GM12878 (cell line): ENCODE data around the gene ZSCAN22. TPM values are rescaled to one million over a fixed set of nuclear protein-coding genes. Genes with fewer than 3 reads are reported as not detected.
A peak's percentile ranks its signal among the peaks of the same experiment; 100 is the strongest.

Source experiments
- ATAC-seq: fragments of 200-7000 bp; cut with Tn5 transposase; 3 replicates; pipeline ENCODE4 v1.9.1; 2020; ENCODE audit warnings: mild to moderate bottlenecking, moderate library complexity
- BruUV-seq: library from RNA; stranded (reverse); fragments of 400-500 nt; replicated peaks from 2 replicates; lab custom pipeline; 2021; lab: Mats Ljungman, UMichigan
- CTCF ChIA-PET: fragments of 300-600 bp; sonication (Branson Sonifier 250); formaldehyde crosslinking; extraction: SDS; loops from one replicate; lab custom pipeline; 2021; ENCODE audit warnings: inconsistent platforms; lab: Yijun Ruan, JAX
- POLR2A ChIA-PET: fragments of 350-600 bp; formaldehyde crosslinking; extraction: SDS; loops from one replicate; lab custom pipeline; 2021; ENCODE audit warnings: inconsistent platforms; lab: Charles Lee
- RAD21 ChIA-PET: fragments of 300-600 bp; sonication (Branson Sonifier 250); formaldehyde crosslinking; loops from one replicate; lab custom pipeline; 2023; ENCODE audit warnings: antibody characterized with exemption; ENCODE audit not compliant: unreplicated experiment; lab: Charles Lee
- SMC1A ChIA-PET: fragments of 300-600 bp; sonication (Branson Sonifier 250); formaldehyde crosslinking; loops from one replicate; lab custom pipeline; 2023; ENCODE audit not compliant: unreplicated experiment, uncharacterized antibody; lab: Charles Lee
- DNase-seq: peaks from one replicate; pipeline ENCODE4 v3.0.0-alpha.2; 2011; ENCODE audit warnings: low read depth, low spot score
- FAIRE-seq: peaks from 3 replicates; lab custom pipeline; 2011; peaks lifted over from hg19 to GRCh38; lab: Jason Lieb, UNC
- H2AFZ ChIP-seq: 2 replicates; pipeline ENCODE4 v1.6.0; 2011; ENCODE audit warnings: low read depth, low read length, control low read depth; ENCODE audit not compliant: control insufficient read depth
- H3K27ac ChIP-seq: 2 replicates; pipeline ENCODE4 v1.5.1; 2011; ENCODE audit warnings: control low read depth; ENCODE audit not compliant: control insufficient read depth, insufficient read depth
- H3K27me3 ChIP-seq, 2 experiments: replicated peaks in 1 of 2; 2 replicates each; pipeline versions ENCODE4 v1.6.0 to v1.6.1; 2011; ENCODE audit warnings: low read length in 1 of 2; ENCODE audit not compliant: control insufficient read depth in 2 of 2, insufficient read depth in 2 of 2
- H3K36me3 ChIP-seq, 2 experiments: 2 replicates each; pipeline ENCODE4 v1.5.1; 2011; ENCODE audit warnings: low read length in 1 of 2; ENCODE audit not compliant: control insufficient read depth in 2 of 2, insufficient read depth in 2 of 2
- H3K4me1 ChIP-seq: 2 replicates; pipeline ENCODE4 v1.6.1; 2011; ENCODE audit warnings: mild to moderate bottlenecking, low read length, moderate library complexity, mixed read lengths; ENCODE audit not compliant: control insufficient read depth, insufficient read depth
- H3K4me2 ChIP-seq: 2 replicates; pipeline ENCODE4 v1.6.0; 2011; ENCODE audit warnings: control low read depth; ENCODE audit not compliant: control insufficient read depth, insufficient read depth
- H3K4me3 ChIP-seq: fragments of 200-600 bp; sonication (generic); 2 replicates; pipeline ENCODE4 v1.5.1; 2016
- H3K79me2 ChIP-seq: 2 replicates; pipeline ENCODE4 v1.6.0; 2011; ENCODE audit warnings: low read length; ENCODE audit not compliant: control insufficient read depth, insufficient read depth
- H3K9ac ChIP-seq: 2 replicates; pipeline ENCODE4 v1.8.0; 2011; ENCODE audit warnings: low read length, control low read depth, mixed read lengths; ENCODE audit not compliant: control insufficient read depth, insufficient read depth
- H3K9me3 ChIP-seq: replicated peaks from 3 replicates; pipeline ENCODE4 v1.5.1; 2011; ENCODE audit warnings: mild to moderate bottlenecking, low read length; ENCODE audit not compliant: control insufficient read depth, insufficient read depth
- H4K20me1 ChIP-seq: 2 replicates; pipeline ENCODE4 v1.6.0; 2011; ENCODE audit not compliant: control insufficient read depth, insufficient read depth
- BCLAF1 ChIP-seq: fragments of 450-650 bp; IDR thresholded peaks from 2 replicates; pipeline ENCODE4 v1.6.1; 2017; ENCODE audit warnings: antibody characterized with exemption, mild to moderate bottlenecking, moderate library complexity
- CREB1 ChIP-seq: IDR thresholded peaks from 2 replicates; pipeline ENCODE4 v1.6.1; 2012; ENCODE audit warnings: low read depth, mild to moderate bottlenecking, inconsistent platforms
- ELK1 ChIP-seq: IDR thresholded peaks from 2 replicates; pipeline ENCODE4 v1.6.1; 2012; ENCODE audit warnings: low read depth, low read length, improper control_type of control experiment
- HDAC6 ChIP-seq: fragments of 200-600 bp; sonication (generic); IDR thresholded peaks from one replicate; pipeline ENCODE4 v1.8.0; 2017; ENCODE audit warnings: antibody characterized with exemption; ENCODE audit not compliant: unreplicated experiment
- HDGF ChIP-seq: fragments of 450-650 bp; IDR thresholded peaks from 2 replicates; pipeline ENCODE4 v1.6.1; 2016; ENCODE audit warnings: antibody characterized with exemption
- IKZF1 ChIP-seq: fragments of 450-650 bp; conservative IDR thresholded peaks from 2 replicates; pipeline ENCODE4 v1.6.1; 2017; ENCODE audit warnings: antibody characterized with exemption, mild to moderate bottlenecking
- IKZF2 ChIP-seq, 2 experiments: fragments of 450-650 bp; IDR thresholded peaks; 2 replicates each; pipeline ENCODE4 v1.6.1; 2017; ENCODE audit warnings: mild to moderate bottlenecking in 2 of 2, moderate library complexity in 2 of 2
- JUNB ChIP-seq: IDR thresholded peaks from 2 replicates; pipeline ENCODE4 v1.6.1; 2016; ENCODE audit warnings: antibody characterized with exemption, mild to moderate bottlenecking
- JUND ChIP-seq: IDR thresholded peaks from 2 replicates; pipeline ENCODE4 v1.6.1; 2012; ENCODE audit warnings: low read depth, mild to moderate bottlenecking, low read length, improper control_type of control experiment, moderate library complexity
- NBN ChIP-seq: fragments of 450-650 bp; IDR thresholded peaks from 2 replicates; pipeline ENCODE4 v1.6.1; 2016
- NFYA ChIP-seq: IDR thresholded peaks from 2 replicates; pipeline ENCODE4 v1.6.1; 2011; ENCODE audit warnings: low read depth, mild to moderate bottlenecking, low read length, improper control_type of control experiment, borderline replicate concordance
- NR2F1 ChIP-seq: fragments of 450-650 bp; conservative IDR thresholded peaks from 2 replicates; pipeline ENCODE4 v1.6.1; 2017; ENCODE audit warnings: mild to moderate bottlenecking
- PAX8 ChIP-seq: fragments of 450-650 bp; IDR thresholded peaks from 2 replicates; pipeline ENCODE4 v1.6.1; 2017; ENCODE audit warnings: mild to moderate bottlenecking, moderate library complexity
- POLR2AphosphoS2 ChIP-seq: IDR thresholded peaks from 2 replicates; pipeline ENCODE4 v1.6.1; 2011; ENCODE audit warnings: low read depth, mild to moderate bottlenecking, low read length, improper control_type of control experiment, moderate library complexity
- RFX5 ChIP-seq: IDR thresholded peaks from 2 replicates; pipeline ENCODE4 v1.6.1; 2011; ENCODE audit warnings: low read depth, low read length, improper control_type of control experiment
- RUNX3 ChIP-seq: IDR thresholded peaks from 2 replicates; pipeline ENCODE4 v1.6.1; 2012; ENCODE audit warnings: low read length, inconsistent platforms
- SIX5 ChIP-seq: IDR thresholded peaks from 2 replicates; pipeline ENCODE4 v1.6.1; 2011; ENCODE audit warnings: mild to moderate bottlenecking, low read depth, low read length, moderate library complexity; ENCODE audit not compliant: severe bottlenecking
- SMARCA5 ChIP-seq: fragments of 450-650 bp; IDR thresholded peaks from 2 replicates; pipeline ENCODE4 v1.6.1; 2017; ENCODE audit warnings: mild to moderate bottlenecking
- SPI1 ChIP-seq: IDR thresholded peaks from 2 replicates; pipeline ENCODE4 v1.6.1; 2011; ENCODE audit warnings: low read depth, mild to moderate bottlenecking, low read length, moderate library complexity, borderline replicate concordance; ENCODE audit not compliant: insufficient read depth
- ZBED1 ChIP-seq: IDR thresholded peaks from 2 replicates; pipeline ENCODE4 v1.6.1; 2016; ENCODE audit warnings: borderline replicate concordance
- ZNF207 ChIP-seq: fragments of 450-650 bp; IDR thresholded peaks from 2 replicates; pipeline ENCODE4 v1.6.1; 2014; ENCODE audit warnings: antibody characterized with exemption, mild to moderate bottlenecking, borderline replicate concordance
- ZNF274 ChIP-seq: IDR thresholded peaks from one replicate; pipeline ENCODE4 v1.8.0; 2011; ENCODE audit not compliant: insufficient read length, insufficient read depth
- WGBS: methylation state at CpG from one replicate; pipeline ENCODE4 v1.1.6; 2016; ENCODE audit warnings: low lambda C conversion rate; ENCODE audit not compliant: insufficient replicate concordance, insufficient coverage; ENCODE audit errors: missing lambda C conversion rate; 5-methylcytosine and 5-hydroxymethylcytosine counted together
- in situ Hi-C: fragments of 300-500 bp; cut with MboI; formaldehyde crosslinking; loops from 9 replicates; pipeline ENCODE4 v1.14.3; 2018; ENCODE audit warnings: mixed read lengths
- intact Hi-C: fragments of 100-400 bp; cut with micrococcal nuclease; formaldehyde crosslinking; loops from one replicate; pipeline ENCODE4 v1.14.2; 2022; ENCODE audit not compliant: unreplicated experiment
- polyA plus RNA-seq, 11 experiments: library from polyadenylated mRNA; depleted of rRNA in 4 of 11; unstranded in 6 of 11; stranded (reverse) in 5 of 11; fragments of >200 nt; fragmentation: Nextera tagmentation in 4 of 11; fragmentation: Illumina TruSeq in 1 of 11; extraction: Ambion mirVana in 4 of 11; extraction: Trizol in 1 of 11; gene quantifications; 1 replicate in 1 of 11; 2 replicates in 10 of 11; pipeline versions ENCODE4 v1.2.1 to v1.2.3, GENCODE V29; 2011 to 2016; ENCODE audit warnings: inconsistent platforms in 2 of 11, missing spikeins in 2 of 11, low read depth in 1 of 11
- total RNA-seq, 4 experiments: library from RNA; depleted of rRNA in 3 of 4; stranded (reverse); fragments of >200 nt in 3 of 4; fragmentation: Illumina TruSeq in 1 of 4; extraction: Trizol in 1 of 4; gene quantifications; 2 replicates each; pipeline versions ENCODE4 v1.2.1 to v1.2.3, GENCODE V29; 2013 to 2021
- TF ChIP-seq, protein P1 (sequence below): IDR thresholded peaks from 2 replicates; pipeline ENCODE4 v1.6.1; 2011; ENCODE audit warnings: mild to moderate bottlenecking, low read depth, low read length, moderate library complexity; ENCODE audit not compliant: insufficient replicate concordance

Gene ZSCAN22
- total and polyA plus RNA-seq, 10 of the 15 experiments (the other 5 are each of a cell fraction or from before 2014, with no cell fraction given) = 0.49 to 3.9 (median 2.6) TPM

GRCh38 chr19:58364146-58364545, 37.4 kb downstream of the ZSCAN22 start:
- no peak overlapping the region for H2AFZ ChIP-seq
- H3K36me3 ChIP-seq = no peaks in the 10 kb centered on the region
- SMC1A ChIA-PET = interaction anchor here (0.9 to 2.6 kb wide), 7 partner anchors 9 to 58 kb away, joined by 3 to 10 read pairs (median 5); partner anchors contain the start of genes ZNF837 and ZSCAN22
- no peak overlapping the region for H3K4me2 ChIP-seq
- H3K9ac ChIP-seq = no peak overlapping the region
- H3K9me3 ChIP-seq = no peaks in the 10 kb centered on the region
- no peaks in the 10 kb centered on the region for H4K20me1 ChIP-seq
- no TSS peak for BruUV-seq
- RAD21 ChIA-PET = interaction anchor here (1.3 to 1.8 kb wide), 2 partner anchors 16 to 17 kb away, joined by 3 to 5 read pairs; no protein-coding TSS in a partner anchor
- intact Hi-C loops (no loop called here), in situ Hi-C loops (no loop called here)
- WGBS = 9% methylated on average over 5 of the region's 5 CpGs
- CTCF ChIA-PET = interaction anchor here (2.2 kb wide), 1 partner anchor 16 kb away, joined by 8 read pairs; no protein-coding TSS in a partner anchor
- FAIRE-seq (no peak), DNase-seq (no peak), ATAC-seq (no peak)
- no peaks in the 10 kb centered on the region for H3K79me2 ChIP-seq
- H3K4me1 ChIP-seq = peaks cover 14% of the 10 kb centered on the region
- no peak overlapping the region for H3K27ac ChIP-seq
- H3K27me3 ChIP-seq = no peaks in the 10 kb centered on the region
- POLR2A ChIA-PET = interaction anchor here (0.6 to 3.2 kb wide), 7 partner anchors 14 to 79 kb away, joined by 3 to 37 read pairs (median 5); partner anchors contain the start of gene ZSCAN22
- H3K4me3 ChIP-seq = no peak overlapping the region
- TF ChIP-seq POLR2AphosphoS2 (no peak), PAX8 (no peak), HDAC6 (no peak), NBN (0 out of 2 replicates have a peak, but pooled peaks have one; percentile 15), ZNF274 (no peak), SMARCA5 (peak; percentile 44; the same call in 1 of the 2 replicates), RUNX3 (peak; percentile 83), SIX5 (no peak), NFYA (no peak), ELK1 (no peak), BCLAF1 (no peak), SPI1 (peak; percentile 89), IKZF1 (0 out of 2 replicates have a peak, but pooled peaks have one; percentile 29), CREB1 (no peak), NR2F1 (no peak), ZBED1 (no peak), ZNF207 (no peak), HDGF (no peak), IKZF2 (IDR thresholded peaks at IDR 0.05) (peak in 1 of 2 experiments; percentile 28; a peak in 2 of 4 replicates), RFX5 (no peak), JUND (no peak), JUNB (no peak)
- TF ChIP-seq, protein P1, sequence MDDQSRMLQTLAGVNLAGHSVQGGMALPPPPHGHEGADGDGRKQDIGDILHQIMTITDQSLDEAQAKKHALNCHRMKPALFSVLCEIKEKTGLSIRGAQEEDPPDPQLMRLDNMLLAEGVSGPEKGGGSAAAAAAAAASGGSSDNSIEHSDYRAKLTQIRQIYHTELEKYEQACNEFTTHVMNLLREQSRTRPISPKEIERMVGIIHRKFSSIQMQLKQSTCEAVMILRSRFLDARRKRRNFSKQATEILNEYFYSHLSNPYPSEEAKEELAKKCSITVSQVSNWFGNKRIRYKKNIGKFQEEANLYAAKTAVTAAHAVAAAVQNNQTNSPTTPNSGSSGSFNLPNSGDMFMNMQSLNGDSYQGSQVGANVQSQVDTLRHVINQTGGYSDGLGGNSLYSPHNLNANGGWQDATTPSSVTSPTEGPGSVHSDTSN = no peak
